ENCODE results near the gene TRAPPC10. TPM values are rescaled to one million over a fixed set of nuclear protein-coding genes. Genes with fewer than 3 reads are reported as not detected.
"Not testable (repeated sequence)": the region's sequence is repeated elsewhere in the genome, so short reads cannot be mapped to it uniquely, and the experiment has no call there.

TRAPPC10 gene
- total and polyA plus RNA-seq, 4 donors, result 23.8 to 27.1 (median 24.6) TPM

GRCh38 chr21:44113702-44114371 is 101.7 kb downstream of the TRAPPC10 start:
- no CpG with 5 or more reads among the region's 33 CpGs for WGBS (ENCODE audit: insufficient coverage)
- not testable (repeated sequence) for DNase-seq (ENCODE audit: low read depth in 4 of 6, low spot score in 6 of 6); H3K27ac ChIP-seq (ENCODE audit: low read depth, low read length)

DNA sequence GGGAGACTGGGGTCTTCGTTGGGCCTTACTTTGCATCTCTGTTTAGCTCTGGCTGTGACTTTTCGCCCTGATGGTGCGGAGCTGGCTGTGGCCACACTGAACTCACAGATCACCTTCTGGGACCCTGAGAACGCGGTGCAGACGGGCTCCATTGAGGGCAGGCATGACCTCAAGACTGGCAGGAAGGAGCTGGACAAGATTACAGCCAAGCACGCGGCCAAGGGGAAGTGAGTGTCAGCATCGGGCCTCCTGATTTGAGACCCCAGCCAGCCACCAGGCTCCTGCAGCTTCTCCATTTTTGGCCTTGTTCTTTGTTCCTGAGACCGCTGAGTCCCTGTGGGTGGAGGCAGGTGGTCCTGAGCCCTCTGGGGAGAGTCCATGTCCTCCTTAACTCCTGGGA is 110.0 kb downstream of the TRAPPC10 start:
- no CpG with 5 or more reads among the region's 10 CpGs for WGBS (ENCODE audit: insufficient coverage)
- not testable (repeated sequence) for H3K27me3 ChIP-seq (ENCODE audit: control insufficient read depth, insufficient read depth, low read length); H3K4me3 ChIP-seq (ENCODE audit: low read depth, low read length); H3K36me3 ChIP-seq (ENCODE audit: control insufficient read depth, insufficient read depth, low read length); H3K27ac ChIP-seq (ENCODE audit: low read depth, low read length); H3K4me1 ChIP-seq (ENCODE audit: control insufficient read depth, insufficient read depth, low read length); H3K9me3 ChIP-seq (ENCODE audit: control insufficient read depth, insufficient read depth, low read length); DNase-seq (ENCODE audit: low read depth in 4 of 6, low spot score in 6 of 6)

More at GRCh38 chr21:44113702-44114371, 101.7 kb downstream of the TRAPPC10 start:
- H3K27me3 ChIP-seq (ENCODE audit: control insufficient read depth, insufficient read depth, low read length); H3K4me1 ChIP-seq (ENCODE audit: control insufficient read depth, insufficient read depth, low read length); H3K36me3 ChIP-seq (ENCODE audit: control insufficient read depth, insufficient read depth, low read length); H3K9me3 ChIP-seq (ENCODE audit: control insufficient read depth, insufficient read depth, low read length); H3K4me3 ChIP-seq (ENCODE audit: low read depth, low read length): not testable (repeated sequence)

GRCh38 chr21:44127827-44128226 is 115.7 kb downstream of the TRAPPC10 start:
- H3K36me3 ChIP-seq (ENCODE audit: control insufficient read depth, insufficient read depth, low read length); H3K4me3 ChIP-seq (ENCODE audit: low read depth, low read length); H3K4me1 ChIP-seq (ENCODE audit: control insufficient read depth, insufficient read depth, low read length); H3K27ac ChIP-seq (ENCODE audit: low read depth, low read length); H3K27me3 ChIP-seq (ENCODE audit: control insufficient read depth, insufficient read depth, low read length); H3K9me3 ChIP-seq (ENCODE audit: control insufficient read depth, insufficient read depth, low read length); DNase-seq (ENCODE audit: low read depth in 4 of 6, low spot score in 6 of 6): not testable (repeated sequence)
- no CpG with 5 or more reads among the region's 19 CpGs for WGBS (ENCODE audit: insufficient coverage)

- WGBS (ENCODE audit: insufficient coverage), result no CpG with 5 or more reads among the region's 35 CpGs
- H3K27me3 ChIP-seq (ENCODE audit: control insufficient read depth, insufficient read depth, low read length); H3K4me1 ChIP-seq (ENCODE audit: control insufficient read depth, insufficient read depth, low read length); H3K9me3 ChIP-seq (ENCODE audit: control insufficient read depth, insufficient read depth, low read length); H3K27ac ChIP-seq (ENCODE audit: low read depth, low read length); H3K36me3 ChIP-seq (ENCODE audit: control insufficient read depth, insufficient read depth, low read length); DNase-seq (ENCODE audit: low read depth in 4 of 6, low spot score in 6 of 6): not testable (repeated sequence)
- H3K4me3 ChIP-seq (ENCODE audit: low read depth, low read length), result peak overlapping the region; percentile 29
Observed at GRCh38 chr21:44133715-44134057, 121.6 kb downstream of the TRAPPC10 start.

DNA sequence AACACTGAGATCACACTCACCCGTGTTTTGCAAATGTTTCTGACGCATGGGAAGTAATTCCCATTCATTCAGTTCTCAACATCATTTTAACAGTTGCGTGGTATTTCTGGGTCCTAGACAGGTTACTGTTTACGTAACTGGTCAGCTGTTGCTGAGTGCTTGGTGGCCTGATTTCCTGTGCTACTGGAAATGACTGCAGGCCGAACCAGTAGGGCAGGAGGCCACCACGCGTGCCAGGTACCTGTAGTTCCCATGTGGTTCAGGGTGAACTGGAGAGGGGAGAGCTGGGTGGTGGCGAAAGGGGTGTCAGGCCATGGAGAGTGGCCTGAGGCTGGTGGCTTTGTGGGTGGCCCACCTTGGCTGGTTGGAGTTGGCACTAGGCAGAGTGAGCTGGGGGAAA is 122.6 kb downstream of the TRAPPC10 start:
- H3K9me3 ChIP-seq (ENCODE audit: control insufficient read depth, insufficient read depth, low read length); H3K27me3 ChIP-seq (ENCODE audit: control insufficient read depth, insufficient read depth, low read length); H3K27ac ChIP-seq (ENCODE audit: low read depth, low read length); DNase-seq (ENCODE audit: low read depth in 4 of 6, low spot score in 6 of 6); H3K4me3 ChIP-seq (ENCODE audit: low read depth, low read length); H3K36me3 ChIP-seq (ENCODE audit: control insufficient read depth, insufficient read depth, low read length); H3K4me1 ChIP-seq (ENCODE audit: control insufficient read depth, insufficient read depth, low read length): not testable (repeated sequence)
- WGBS (ENCODE audit: insufficient coverage), result no CpG with 5 or more reads among the region's 8 CpGs

- not testable (repeated sequence) for DNase-seq (ENCODE audit: low read depth in 4 of 6, low spot score in 6 of 6); H3K27me3 ChIP-seq (ENCODE audit: control insufficient read depth, insufficient read depth, low read length); H3K4me3 ChIP-seq (ENCODE audit: low read depth, low read length); H3K36me3 ChIP-seq (ENCODE audit: control insufficient read depth, insufficient read depth, low read length); H3K27ac ChIP-seq (ENCODE audit: low read depth, low read length); H3K9me3 ChIP-seq (ENCODE audit: control insufficient read depth, insufficient read depth, low read length); H3K4me1 ChIP-seq (ENCODE audit: control insufficient read depth, insufficient read depth, low read length)
- no CpG with 5 or more reads among the region's 15 CpGs for WGBS (ENCODE audit: insufficient coverage)
Observed at GRCh38 chr21:44138039-44138438, 125.9 kb downstream of the TRAPPC10 start.

DNA sequence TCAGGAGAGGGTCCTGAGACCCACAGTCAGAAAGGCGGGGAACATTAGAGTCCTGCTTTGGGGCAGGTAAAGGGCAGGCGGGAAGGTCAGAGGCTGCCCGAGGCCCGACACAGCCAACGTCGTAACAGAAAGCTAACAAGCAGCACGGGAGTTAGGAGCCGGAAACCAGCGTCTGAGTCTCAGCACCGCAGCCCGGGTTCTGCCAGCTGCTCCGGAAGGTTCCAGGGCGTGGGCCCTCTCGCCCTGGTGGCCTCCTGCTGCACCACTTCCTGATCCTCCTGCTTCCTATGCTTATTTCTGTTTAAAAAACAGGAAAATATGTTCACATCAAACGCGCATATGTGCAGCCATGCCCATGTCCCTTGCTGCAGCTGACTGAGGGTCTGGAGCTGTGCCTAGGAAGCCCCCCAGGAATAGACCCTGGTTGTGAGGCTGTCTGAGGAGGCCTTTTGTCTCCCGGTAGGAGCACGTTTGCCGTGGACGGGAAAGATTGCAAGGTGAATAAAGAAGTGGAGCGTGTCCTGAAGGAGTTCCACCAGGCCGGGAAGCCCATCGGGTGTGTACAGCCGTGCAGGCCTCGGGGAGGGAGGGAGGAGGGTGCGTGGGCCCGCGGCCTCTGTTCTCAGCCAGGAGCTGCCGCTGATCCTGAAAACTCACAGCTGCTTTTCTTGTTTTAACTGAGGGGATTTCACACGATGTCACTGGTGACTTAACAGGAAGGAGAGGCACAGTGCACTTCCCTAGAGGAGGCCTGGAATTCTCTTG is 127.9 kb downstream of the TRAPPC10 start:
- not testable (repeated sequence) for DNase-seq (ENCODE audit: low read depth in 4 of 6, low spot score in 6 of 6); H3K4me3 ChIP-seq (ENCODE audit: low read depth, low read length); H3K9me3 ChIP-seq (ENCODE audit: control insufficient read depth, insufficient read depth, low read length); H3K27ac ChIP-seq (ENCODE audit: low read depth, low read length); H3K27me3 ChIP-seq (ENCODE audit: control insufficient read depth, insufficient read depth, low read length); H3K4me1 ChIP-seq (ENCODE audit: control insufficient read depth, insufficient read depth, low read length); H3K36me3 ChIP-seq (ENCODE audit: control insufficient read depth, insufficient read depth, low read length)
- no CpG with 5 or more reads among the region's 30 CpGs for WGBS (ENCODE audit: insufficient coverage)

GRCh38 chr21:44140552-44140932 is 128.4 kb downstream of the TRAPPC10 start:
- not testable (repeated sequence) for H3K27ac ChIP-seq (ENCODE audit: low read depth, low read length)
- WGBS (ENCODE audit: insufficient coverage), result no CpG with 5 or more reads among the region's 18 CpGs

DNA sequence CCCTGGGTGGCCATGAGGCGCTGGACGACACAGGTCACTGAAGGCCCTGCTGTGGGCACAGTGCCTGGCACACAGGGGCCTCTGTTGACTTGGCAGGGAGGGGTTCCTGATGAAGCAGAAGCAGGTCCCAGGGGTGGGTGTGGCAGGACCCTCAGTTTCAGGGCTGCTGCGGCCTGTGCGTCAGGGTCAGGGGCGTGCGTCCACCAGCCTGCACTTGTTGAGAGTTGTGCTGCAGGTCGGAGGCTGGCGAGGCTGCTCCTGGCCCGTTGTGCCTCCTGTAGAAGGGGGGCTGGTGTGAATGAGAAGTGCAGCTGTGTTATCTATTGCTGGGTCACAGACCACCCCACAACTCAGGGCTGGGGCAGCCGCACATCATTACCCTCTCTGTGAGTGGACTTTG is 130.4 kb downstream of the TRAPPC10 start:
- H3K36me3 ChIP-seq (ENCODE audit: control insufficient read depth, insufficient read depth, low read length); H3K4me1 ChIP-seq (ENCODE audit: control insufficient read depth, insufficient read depth, low read length); H3K4me3 ChIP-seq (ENCODE audit: low read depth, low read length); DNase-seq (ENCODE audit: low read depth in 4 of 6, low spot score in 6 of 6); H3K27me3 ChIP-seq (ENCODE audit: control insufficient read depth, insufficient read depth, low read length); H3K27ac ChIP-seq (ENCODE audit: low read depth, low read length); H3K9me3 ChIP-seq (ENCODE audit: control insufficient read depth, insufficient read depth, low read length): not testable (repeated sequence)
- WGBS (ENCODE audit: insufficient coverage), result no CpG with 5 or more reads among the region's 10 CpGs

More at GRCh38 chr21:44140552-44140932, 128.4 kb downstream of the TRAPPC10 start:
- H3K4me3 ChIP-seq (ENCODE audit: low read depth, low read length); H3K27me3 ChIP-seq (ENCODE audit: control insufficient read depth, insufficient read depth, low read length); H3K9me3 ChIP-seq (ENCODE audit: control insufficient read depth, insufficient read depth, low read length); DNase-seq (ENCODE audit: low read depth in 4 of 6, low spot score in 6 of 6); H3K36me3 ChIP-seq (ENCODE audit: control insufficient read depth, insufficient read depth, low read length); H3K4me1 ChIP-seq (ENCODE audit: control insufficient read depth, insufficient read depth, low read length): not testable (repeated sequence)

DNA sequence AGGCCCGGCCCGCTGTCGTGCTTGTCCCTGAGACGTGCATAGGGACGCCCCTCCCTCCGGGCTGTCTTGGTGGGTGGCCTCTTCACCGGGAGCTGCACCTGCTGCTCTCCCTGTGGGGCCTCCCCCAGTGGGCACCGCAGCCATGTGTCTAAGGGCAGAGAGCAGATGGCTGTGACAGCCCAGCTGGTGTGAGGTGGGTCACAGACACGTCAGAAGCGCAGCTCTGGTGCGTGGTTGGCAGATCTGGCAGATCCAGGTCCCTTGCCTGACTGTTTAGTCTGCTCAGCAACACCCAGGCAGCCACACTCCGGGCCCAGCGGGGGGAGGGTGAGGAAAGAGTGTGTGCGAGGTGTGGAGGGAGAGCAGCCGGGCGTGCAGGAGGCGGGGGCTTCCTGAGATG is 131.3 kb downstream of the TRAPPC10 start:
- not testable (repeated sequence) for H3K36me3 ChIP-seq (ENCODE audit: control insufficient read depth, insufficient read depth, low read length); H3K27ac ChIP-seq (ENCODE audit: low read depth, low read length); H3K9me3 ChIP-seq (ENCODE audit: control insufficient read depth, insufficient read depth, low read length); DNase-seq (ENCODE audit: low read depth in 4 of 6, low spot score in 6 of 6); H3K4me1 ChIP-seq (ENCODE audit: control insufficient read depth, insufficient read depth, low read length); H3K27me3 ChIP-seq (ENCODE audit: control insufficient read depth, insufficient read depth, low read length); H3K4me3 ChIP-seq (ENCODE audit: low read depth, low read length)
- no CpG with 5 or more reads among the region's 17 CpGs for WGBS (ENCODE audit: insufficient coverage)

All from spinal cord (tissue), 10 donors.